GM18511 (cell line): Measurements from ENCODE around the gene SPG7.
"Not testable (repeated sequence)": the region's sequence is repeated elsewhere in the genome, so short reads cannot be mapped to it uniquely, and the experiment has no call there.

Experiments used
- ATAC-seq: cut with Tn5 transposase; IDR thresholded peaks from one replicate; pipeline ENCODE4 v1.9.1; 2021; ENCODE audit warnings: mild to moderate bottlenecking, moderate library complexity; ENCODE audit not compliant: unreplicated experiment

Gene SPG7

GRCh38 chr16:89507834-89508590, at the start of gene SPG7:
SPG7 (plus strand) TSS chr16:89508403; CDS start chr16:89508418, 15 bp downstream.
- ATAC-seq = peak; percentile 74

DNA sequence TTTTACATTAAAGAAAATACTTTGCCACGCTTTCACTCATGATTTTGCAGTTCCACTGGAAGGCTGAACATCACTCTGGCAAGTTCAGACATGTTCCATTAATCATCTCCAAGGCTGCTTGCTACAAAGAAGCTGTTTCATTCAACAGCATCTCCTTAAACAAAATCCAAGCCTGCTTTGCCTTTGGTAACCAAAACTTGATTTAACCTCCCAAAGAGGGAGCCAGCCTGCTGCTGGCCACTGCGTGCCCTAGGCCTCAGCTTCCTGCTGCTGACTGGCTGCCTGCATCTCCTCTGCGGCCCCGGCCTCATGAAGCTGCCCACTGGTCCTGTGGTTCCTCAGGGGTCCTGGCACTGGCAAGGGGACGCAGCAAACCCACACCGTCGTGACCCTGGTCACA, 49.7 kb upstream of the SPG7 start:
- ATAC-seq = no peak

- no peak for ATAC-seq
These were observed 49.2 kb upstream of the SPG7 start for GRCh38 chr16:89458967-89459366.

DNA sequence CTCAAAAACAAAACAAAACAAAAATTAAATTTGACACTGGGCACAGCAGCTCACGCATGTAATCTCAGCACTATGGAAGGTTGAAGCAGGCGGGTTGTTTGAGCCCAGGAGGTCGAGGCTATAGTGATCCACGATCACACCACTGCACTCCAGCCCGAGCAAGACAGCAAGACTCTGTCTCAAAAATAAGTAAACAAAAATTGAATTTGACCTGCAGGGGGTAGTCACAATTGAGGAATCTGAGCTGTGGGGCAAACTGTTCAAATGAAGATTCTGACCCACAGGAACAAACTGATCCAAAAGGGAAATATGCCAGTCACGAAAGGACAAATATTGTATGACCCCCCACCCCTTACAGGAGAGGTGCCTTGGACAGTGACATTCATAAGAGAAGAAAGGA, 47.6 kb upstream of the SPG7 start:
- no peak for ATAC-seq

DNA sequence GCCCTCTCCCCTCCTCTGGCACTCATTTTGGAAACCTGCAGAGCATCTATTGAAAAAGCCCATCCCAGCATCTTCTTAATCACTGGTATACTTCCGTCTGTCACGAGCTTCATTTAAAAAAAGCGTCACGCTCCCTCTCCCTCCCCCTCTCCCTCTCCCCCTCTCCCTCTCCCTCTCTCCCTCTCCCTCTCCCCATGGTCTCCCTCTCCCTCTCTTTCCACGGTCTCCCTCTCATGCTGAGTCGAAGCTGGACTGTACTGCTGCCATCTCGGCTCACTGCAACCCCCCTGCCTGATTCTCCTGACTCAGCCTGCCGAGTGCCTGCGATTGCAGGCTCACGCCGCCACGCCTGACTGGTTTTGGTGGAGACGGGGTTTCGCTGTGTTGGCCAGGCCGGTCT, 46.3 kb upstream of the SPG7 start:
- not testable (repeated sequence) for ATAC-seq

DNA sequence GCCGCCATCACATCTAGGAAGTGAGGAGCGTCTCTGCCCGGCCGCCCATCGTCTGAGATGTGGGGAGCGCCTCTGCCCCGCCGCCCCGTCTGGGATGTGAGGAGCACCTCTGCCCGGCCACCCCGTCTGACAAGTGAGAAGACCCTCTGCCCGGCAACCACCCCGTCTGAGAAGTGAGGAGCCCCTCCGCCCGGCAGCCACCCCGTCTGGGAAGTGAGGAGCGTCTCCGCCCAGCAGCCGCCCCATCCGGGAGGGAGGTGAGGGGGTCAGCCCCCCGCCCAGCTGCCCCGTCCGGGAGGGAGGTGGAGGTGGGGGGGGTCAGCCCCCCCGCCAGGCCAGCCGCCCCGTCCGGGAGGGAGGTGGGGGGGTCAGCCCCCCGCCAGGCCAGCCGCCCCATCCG, 45.6 kb upstream of the SPG7 start:
- not testable (repeated sequence) for ATAC-seq

GRCh38 chr16:89463312-89463711, 44.9 kb upstream of the SPG7 start:
- ATAC-seq = not testable (repeated sequence)

DNA sequence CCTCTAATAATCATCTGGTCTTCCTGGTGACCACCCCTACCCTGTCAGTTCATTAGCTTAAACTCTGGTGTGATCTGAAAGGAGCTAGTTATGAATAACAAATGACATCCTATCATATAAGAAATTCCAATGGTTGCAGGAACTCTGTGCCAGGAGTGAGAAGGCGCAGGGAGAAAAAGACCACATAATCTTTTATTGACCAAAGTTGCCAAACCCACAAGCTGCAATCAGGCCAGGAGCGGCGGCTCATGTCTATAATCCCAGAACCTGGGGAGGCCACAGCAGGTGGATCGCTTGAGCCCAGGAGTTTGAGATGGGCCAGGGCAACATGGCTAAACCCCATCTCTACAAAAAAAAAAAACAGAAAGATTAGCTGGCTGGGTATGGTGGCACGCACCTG, 41.3 kb upstream of the SPG7 start:
- ATAC-seq = no peak

DNA sequence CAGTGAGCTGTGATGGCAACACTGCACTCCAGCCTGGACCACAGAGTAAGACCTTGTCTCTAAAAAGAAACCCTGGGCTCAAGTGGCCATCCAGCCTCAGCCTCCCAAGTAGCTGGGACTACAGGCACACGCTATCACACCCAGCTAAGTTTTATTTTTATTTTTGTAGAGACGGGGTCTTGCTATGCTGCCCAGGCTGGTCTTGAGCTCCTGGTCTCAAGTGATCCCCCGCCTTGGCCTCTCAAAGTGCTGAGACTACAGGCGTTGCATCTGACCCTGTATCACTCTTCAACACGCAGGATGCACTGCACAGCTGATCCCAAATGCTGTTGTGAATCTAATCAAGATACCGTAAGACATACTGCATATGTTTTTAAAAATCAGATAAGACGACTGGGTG, 40.8 kb upstream of the SPG7 start:
- ATAC-seq = no peak

- no peak for ATAC-seq
These were observed 35.5 kb upstream of the SPG7 start for GRCh38 chr16:89472711-89473075.

- no peak for ATAC-seq
These were observed 35.0 kb upstream of the SPG7 start for GRCh38 chr16:89473136-89473712.

- no peak for ATAC-seq
These were observed 34.3 kb upstream of the SPG7 start for GRCh38 chr16:89473791-89474414.

GRCh38 chr16:89475144-89475543, 33.1 kb upstream of the SPG7 start:
- no peak for ATAC-seq

DNA sequence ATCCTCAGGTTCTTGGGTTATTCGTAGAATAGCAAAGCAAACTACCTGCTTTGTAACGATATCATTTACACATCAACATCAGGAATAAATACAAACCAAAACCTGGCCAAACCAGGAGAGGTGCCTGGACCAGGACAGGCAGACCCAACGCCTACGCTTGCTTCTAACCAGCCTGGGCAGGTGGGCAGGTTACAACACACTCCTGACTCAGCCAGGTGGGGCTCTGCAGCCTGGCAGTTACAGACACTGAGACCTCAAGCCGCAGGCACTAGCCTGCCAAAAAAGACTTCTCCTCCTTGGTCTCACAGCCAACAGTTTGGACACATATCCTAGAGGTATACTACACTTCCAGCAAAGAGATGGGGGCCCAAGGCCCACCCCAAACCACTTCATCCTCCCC, 31.8 kb upstream of the SPG7 start:
- ATAC-seq = peak; percentile 11

GRCh38 chr16:89476811-89477261, 31.4 kb upstream of the SPG7 start:
- peak; percentile 75 for ATAC-seq

- no peak for ATAC-seq
These were observed 29.5 kb upstream of the SPG7 start for GRCh38 chr16:89478576-89479221.

DNA sequence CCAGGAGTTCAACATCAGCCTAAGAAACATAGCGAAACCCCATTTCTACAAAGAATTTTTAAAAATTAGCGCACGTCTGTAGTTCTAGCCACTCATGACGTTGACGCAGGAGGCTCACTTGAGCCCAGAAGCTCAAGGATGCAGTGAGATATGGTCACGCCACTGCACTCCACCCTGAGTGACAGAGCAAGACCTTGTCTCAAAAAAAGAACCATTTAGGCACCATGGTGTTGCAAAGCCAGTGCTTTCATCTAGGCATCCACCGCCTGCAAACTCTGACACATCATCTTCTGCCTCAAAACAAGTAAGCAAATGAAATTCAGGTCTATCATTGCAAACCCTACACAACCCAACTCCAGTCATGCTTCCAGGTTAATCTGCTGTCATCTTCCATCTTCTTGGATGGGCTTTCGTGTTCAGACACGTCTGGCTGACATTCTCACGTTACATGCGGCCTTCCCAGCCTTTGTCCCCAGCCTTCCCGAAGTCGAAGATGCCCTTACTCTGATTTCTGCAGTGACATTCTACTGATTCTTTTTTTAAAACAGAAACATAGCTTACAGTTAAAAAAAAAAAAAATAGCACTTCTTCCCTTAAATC, 26.7 kb upstream of the SPG7 start:
- ATAC-seq = no peak

DNA sequence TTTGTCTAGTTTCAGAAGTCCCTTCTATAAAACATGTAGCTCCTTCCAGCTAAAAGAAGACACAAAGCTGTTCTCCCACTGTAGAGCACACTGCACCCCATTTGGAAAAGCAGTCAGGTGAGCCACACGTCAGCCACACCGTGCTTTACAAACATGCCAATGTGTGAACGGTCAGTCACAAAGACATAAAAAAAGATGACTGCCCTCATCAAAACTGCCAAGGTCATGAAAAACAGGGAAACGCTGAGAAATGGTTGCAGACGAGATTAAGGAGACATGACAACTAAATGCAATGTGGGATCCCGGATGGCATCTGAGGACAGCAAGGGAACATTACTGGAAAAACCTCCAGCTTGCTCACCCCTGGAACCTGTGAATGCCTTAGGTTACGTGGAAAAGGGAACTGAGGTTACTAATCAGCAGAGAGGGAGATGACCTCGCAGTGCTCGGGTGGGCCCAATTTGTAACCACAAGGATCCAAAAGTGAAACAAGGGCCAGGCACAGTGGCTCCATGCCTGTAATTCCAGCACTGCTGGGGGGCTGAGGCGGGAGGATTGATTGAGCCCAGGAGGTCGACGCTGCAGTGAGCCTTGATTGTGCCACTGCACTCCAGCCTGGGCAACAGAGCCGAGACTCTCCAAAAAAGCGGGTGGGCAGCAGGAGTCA, 25.9 kb upstream of the SPG7 start:
- no peak for ATAC-seq

DNA sequence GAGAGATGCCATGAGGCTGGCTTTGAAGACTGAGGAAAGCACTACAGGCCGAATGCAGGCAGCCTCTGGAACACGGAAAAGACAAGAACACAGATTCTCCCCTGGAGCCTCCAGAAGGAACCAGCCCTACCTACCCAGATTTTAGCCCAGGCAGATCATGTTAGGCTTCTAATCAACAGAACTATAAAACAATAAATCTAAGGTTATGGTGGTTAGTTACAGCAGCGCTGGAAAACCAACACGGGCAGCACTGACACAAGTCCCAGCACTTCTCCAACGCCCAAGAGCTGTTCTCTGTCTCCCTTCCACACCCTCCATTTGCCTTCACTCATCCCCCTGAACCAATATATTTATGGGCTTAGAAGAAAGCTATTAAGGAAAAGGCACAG, 25.4 kb upstream of the SPG7 start:
- no peak for ATAC-seq

- ATAC-seq = no peak
These were observed 24.1 kb upstream of the SPG7 start for GRCh38 chr16:89484041-89484501.
